PC-9 (cell line): ENCODE results near the gene THY1.

Experiments used
- EZH2 ChIP-seq: fragments of 200-600 bp; sonication (generic); IDR thresholded peaks from 2 replicates; pipeline ENCODE4 v1.8.0; 2017; ENCODE audit warnings: antibody characterized with exemption, low read depth
- TF ChIP-seq, protein P1 (sequence below): fragments of 200-600 bp; sonication (generic); conservative IDR thresholded peaks from 2 replicates; pipeline ENCODE4 v1.6.1; 2017; ENCODE audit warnings: mixed run types, antibody characterized with exemption, mild to moderate bottlenecking, moderate library complexity

GRCh38 chr11:119389611-119390254 lies 33.2 kb downstream of the THY1 start:
- TF ChIP-seq, protein P1, sequence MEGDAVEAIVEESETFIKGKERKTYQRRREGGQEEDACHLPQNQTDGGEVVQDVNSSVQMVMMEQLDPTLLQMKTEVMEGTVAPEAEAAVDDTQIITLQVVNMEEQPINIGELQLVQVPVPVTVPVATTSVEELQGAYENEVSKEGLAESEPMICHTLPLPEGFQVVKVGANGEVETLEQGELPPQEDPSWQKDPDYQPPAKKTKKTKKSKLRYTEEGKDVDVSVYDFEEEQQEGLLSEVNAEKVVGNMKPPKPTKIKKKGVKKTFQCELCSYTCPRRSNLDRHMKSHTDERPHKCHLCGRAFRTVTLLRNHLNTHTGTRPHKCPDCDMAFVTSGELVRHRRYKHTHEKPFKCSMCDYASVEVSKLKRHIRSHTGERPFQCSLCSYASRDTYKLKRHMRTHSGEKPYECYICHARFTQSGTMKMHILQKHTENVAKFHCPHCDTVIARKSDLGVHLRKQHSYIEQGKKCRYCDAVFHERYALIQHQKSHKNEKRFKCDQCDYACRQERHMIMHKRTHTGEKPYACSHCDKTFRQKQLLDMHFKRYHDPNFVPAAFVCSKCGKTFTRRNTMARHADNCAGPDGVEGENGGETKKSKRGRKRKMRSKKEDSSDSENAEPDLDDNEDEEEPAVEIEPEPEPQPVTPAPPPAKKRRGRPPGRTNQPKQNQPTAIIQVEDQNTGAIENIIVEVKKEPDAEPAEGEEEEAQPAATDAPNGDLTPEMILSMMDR, result peak; percentile 46
- no peak for TF ChIP-seq EZH2
